DMS 273 (cell line): ENCODE measurements around the gene PLCL1.
A peak's percentile ranks its signal among the peaks of the same experiment; 100 is the strongest.

Experiments used
- DNase-seq: peaks from one replicate; lab custom pipeline; 2025; ENCODE audit not compliant: unreplicated experiment; lab: John Stamatoyannopoulos, UW

The PLCL1 gene

DNA sequence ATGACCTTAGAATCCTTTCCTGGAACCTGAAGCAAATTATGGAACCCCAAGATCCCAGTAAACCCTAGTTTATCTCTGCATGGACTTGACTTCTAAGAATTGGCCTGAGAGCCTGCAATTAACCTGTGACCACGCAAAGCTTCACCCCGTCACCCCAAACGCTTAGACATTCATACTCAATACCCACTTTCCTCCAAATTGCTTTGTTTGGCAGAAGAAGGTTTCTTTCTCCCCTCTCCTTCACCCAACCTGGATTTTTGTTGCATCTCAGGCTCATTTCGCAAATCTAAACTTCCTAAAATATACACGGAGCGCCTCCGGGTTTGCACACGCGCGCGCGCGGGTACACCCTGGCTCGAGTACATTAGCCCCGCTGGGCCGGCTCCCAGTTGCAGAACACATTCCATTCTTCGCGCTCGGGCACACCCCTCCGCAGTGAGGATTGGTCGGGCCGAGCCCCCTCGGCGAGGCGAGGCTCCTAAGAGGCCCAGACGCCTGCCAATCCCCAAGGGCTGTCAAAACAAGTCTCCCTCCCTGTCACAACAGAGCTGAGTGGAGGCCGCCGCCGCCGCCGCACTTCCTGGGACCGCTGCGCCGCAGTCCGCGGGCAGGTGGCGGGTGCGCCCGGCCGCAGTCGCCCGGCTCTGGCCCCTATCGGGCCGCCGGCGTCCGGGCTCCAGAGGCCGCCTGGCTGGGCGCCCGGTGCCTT, at the start of gene PLCL1:
PLCL1 (plus strand) TSS at position 545 of the 709 bp plus-strand sequence.
- DNase-seq: peak; percentile 94

DNA sequence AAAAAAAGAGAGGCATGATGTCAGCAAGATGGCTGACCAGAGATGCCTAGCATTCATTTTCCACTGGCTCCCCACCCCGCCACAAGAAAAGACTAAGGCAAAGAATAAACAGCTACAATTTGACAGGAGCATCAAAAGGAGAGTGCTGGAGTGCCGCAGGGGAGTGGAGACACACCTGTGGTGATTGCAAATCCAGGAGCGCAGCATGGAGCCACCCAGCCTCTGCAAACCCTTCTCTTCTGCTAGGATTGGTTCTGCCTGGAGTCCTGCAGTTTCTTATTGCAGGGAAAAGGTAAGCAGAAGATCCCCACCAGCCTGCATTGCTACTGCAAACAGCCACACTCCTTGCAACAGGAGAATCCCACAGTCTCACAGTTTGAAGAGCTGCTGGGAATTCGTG, 45.4 kb upstream of the PLCL1 start:
- no peak for DNase-seq

DNA sequence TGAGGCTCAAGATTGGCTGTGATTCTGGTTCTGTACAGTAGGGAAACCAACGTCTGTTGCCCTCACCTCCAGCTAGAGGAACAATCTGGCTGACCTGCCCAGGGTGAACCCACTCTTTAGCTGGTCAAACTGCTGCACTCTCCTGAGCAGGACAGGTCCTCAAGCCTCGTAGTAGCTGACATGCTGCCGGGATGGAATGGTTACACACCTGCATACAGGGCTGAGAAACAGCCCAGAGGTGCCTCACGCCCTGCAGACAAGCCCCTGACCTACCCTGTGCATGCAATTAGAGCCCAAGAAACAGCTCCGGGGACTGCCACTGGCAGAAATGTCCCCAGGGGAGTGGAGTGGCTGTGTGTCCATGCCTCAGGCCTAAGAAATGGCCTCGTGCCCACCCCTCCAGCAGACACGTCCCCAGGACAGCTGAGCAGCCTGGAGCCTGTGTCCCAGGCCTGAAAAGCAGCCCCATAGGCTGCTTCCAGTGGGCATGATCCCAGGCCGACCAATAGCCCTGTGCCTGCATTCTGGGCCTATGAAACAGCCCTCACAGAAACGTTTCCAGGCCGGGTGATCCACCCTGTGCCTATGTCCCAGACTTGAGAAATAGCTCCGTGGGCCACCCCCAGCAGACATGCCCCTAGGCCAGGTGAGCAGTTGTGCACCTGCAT, 44.6 kb upstream of the PLCL1 start:
- no peak for DNase-seq

DNA sequence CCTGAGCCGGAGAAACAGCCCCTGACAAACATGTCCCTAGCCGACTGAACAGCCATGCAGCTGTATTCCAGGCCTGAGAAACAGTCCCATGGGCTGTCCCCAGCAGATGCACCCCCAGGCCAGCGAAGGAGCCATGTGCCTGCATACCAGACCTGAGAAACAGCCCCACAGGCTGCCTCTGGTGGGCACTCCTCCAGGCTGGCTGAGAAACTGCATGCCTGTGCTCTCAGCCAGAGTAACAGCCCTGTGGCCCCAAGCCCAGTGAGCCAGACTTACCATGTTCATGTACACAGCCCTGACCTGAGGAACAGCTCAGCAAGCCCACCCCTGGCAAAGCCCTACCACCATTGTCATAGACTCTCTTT, 44.1 kb upstream of the PLCL1 start:
- no peak for DNase-seq

DNA sequence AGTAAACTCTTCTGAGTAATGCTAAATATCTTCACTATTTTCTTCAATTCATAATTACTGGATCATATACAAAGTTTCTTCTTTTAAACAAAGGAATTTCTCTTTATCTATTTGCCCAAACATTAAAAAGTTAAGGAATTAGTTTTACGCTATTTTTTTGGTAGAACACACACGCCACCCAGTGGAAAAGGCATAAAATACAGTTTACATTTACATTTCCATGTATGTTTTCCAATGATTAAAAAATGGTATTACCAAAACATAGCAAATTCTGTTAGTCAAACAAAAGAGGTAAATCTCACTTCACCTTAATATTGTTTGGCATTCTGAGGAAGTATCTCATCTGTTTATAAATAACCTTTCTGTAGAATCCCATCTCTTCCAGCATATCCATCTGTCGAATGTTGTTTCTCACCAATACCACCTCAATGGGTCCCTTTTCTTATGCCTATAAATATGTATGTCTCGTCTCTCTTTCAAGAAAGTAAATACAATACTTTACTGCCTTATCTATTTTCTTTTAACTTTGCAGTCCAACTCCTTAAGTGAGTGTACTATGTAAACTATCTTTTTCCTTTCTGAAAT, 26.5 kb upstream of the PLCL1 start:
- DNase-seq: peak; percentile 65

DNA sequence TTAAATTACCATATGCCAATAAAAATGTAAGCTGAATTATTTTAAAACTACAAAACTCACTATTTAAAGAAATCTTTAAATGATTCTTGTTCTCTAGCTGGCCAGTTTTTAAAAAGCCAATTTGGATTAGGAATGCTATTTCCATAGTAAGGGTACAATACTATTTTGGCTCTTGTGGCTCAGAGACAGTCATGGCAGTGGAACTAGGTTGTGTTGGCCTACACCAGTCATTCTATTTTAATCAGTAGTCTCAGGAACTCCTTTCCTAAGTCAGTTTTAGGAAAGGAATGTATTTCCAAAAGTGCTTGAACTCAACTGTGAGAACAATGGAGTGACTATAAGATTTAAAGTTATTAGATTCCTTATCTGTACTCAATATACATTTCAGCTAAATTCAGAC, 25.1 kb upstream of the PLCL1 start:
- no peak for DNase-seq

DNA sequence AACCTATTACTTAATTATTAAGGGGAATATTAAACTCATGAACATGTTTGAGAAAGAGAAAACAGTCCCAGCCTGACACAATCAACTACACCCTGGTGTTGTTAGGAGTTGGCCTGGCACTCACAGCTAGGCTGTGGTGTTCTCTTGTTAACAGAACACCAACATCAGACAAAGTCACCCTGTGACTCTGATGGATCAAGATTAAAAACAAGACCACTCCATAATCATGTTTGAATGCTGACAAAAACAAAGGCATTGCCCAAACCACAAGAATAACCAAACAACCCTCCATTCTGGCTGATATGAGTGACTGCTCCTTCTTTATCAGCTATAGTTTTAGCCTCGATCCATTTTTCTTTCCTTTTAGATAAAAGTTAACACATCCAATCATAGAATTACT, 22.3 kb upstream of the PLCL1 start:
- DNase-seq: no peak

DNA sequence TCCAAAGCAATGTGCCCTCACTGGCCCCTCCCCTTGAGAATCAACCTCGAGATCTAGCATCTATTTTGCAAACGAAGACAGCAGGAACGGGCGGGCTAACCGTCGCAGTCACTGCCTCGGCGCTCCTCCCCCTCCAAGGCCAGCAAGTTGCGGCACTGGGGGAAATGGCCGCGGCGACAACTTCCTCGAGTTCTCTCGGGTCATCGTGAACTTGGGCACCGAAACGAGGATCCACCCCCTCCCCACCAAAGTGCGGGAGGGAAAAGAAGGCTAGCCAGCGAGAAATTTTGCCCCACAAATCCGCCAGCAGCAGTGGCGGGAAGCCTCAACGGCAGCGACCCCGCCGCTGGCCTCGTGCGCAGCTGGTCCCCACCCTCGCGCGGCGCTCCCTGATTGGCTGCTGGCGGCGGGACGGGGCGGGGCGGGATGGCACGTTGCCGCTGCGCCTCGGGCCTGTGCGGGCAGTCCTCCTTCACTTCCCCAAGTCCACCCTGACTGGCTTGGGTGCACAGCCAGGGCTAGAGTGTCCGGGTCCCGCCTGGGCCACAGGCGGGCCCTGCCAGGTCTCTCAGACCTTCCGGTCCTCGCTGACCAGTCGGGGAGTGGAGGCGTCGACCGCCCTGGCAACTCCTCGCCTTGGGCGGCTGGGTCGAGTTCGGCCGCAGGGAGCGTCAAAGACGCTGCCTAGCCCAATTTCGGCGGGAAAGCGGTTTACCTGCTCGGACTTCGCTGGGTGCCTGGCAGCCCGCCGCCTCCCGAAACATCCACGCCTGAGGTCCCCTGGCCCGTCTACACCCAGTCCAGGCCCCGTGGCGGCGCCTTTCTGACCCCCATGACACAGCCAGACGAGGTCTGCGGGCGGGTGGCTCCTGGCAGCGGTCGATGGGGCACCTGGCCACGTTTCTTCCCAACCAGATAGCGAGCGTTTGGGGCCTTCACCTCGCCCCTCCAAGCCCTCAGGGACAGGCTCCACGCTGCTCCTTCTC, 19.1 kb upstream of the PLCL1 start, which contains the start of gene BOLL:
BOLL (minus strand) TSS at position 364 of the 986 bp plus-strand sequence. CDS start 3,469 bp downstream, outside the sequence.
- no peak for DNase-seq

DNA sequence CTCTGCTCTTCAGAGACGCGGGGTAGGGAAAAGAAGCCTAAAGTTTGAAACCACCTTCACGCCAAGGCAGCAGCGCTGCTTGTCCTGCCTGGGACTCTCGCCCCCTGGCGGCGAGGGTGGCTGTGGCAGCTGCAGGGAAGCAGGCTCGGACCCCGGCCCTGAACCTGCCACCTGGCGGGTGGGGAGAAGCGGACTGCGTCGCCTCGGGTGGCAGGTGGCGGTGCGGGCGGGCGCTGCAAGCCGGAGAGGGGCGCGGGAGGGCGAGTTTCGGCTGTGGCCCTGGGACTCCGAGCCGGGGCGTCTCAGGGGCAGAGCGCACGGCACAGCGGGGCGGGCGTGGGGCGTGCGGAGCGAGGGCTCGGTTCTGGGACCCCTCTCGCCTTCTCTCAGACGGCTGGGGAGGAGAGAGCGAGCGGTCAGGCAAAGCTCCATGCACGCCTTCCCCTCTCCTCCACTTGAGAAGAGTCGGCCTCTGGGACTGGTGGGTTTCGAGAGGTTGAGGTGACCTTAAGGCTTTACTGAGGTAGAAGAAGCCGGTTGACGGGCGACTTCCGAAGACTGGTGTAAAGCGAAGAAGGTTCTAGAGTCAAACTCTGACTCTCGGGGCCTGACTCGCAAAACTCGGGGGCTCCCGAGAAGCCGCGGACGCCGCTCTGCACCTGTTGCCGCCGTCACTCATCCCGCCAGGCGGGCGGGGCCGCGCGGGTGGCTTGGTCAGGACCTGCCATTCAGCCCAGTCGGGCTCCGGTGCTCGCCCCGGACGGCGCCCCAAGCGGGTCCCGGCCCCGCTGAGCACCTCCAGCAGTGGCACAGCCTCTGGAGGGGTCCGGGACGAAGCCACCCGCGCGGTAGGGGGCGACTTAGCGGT, 18.1 kb upstream of the PLCL1 start:
- DNase-seq: peak; percentile 80

DNA sequence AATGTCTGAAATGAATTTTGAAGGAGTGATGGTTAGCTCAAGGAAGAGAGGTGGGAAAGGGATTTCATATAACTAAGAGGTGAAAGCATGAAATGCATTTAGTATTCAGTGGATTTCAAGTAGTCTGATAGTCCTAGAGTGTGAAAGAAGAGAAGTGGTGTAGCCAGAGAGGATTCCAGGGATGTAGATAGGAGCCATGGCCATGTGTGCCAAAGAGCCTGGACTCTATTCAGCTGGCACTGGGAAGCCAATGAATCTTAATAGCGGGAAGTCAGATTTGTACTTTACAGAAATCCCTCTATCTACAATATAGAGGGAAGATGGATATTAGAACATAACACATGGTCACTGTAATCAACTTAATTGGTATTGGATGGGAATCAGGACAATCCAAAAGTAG, 10.9 kb upstream of the PLCL1 start:
- no peak for DNase-seq

DNA sequence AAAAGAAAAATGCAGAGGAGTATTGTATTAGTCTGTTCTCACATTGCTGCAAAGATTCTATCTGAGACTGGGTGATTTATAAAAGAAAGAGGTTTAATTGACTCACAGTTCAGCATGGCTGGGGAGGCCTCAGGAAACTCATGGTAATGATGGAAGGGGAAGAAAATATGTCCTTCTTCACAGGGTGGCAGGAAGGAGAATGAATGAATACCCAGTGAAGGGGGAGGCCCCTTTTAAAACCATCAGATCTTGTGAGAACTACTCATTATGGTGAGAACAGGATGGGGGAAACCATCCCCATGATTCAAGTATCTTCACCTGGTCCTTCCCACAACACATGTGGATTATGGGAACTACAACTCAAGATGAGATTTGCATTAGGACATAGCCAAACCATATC, 9.1 kb upstream of the PLCL1 start:
- no peak for DNase-seq

DNA sequence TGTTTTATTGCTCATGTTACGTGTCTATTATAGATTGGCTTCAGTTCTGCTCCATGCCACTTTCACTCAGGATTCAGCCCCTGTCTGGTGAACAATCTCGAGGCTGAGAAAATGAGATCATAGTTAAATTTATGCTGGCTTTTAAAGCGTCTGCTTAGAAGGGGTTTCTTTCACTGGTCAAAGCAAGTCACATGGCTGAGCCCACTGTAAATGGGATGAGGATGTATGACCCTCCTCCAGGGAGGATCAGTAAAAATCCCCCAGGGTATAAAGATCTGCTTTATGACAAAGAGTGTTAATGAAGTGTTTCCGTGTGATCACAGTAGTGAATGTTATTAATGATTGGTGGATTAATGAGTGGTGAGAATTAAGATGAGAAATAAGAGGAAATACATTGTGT, 6.2 kb upstream of the PLCL1 start:
- DNase-seq: no peak

DNA sequence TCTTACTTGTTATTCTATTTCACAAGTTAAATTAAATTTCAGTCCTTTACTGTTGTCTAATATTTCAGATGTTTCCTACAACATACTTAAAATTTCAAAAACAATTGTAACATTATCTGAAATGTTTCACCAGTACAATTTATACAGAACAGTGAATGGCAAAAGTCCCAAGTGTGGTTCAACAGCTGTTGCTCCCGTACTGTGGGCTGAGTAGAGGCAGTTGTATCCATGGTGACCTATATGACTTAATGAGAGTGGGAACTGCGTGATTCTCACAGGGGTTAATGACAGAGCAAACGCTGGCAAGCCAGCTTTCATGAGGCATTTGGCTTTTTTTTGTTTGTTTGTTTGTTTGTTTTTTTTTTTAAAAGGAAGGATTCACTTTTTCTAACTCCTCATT, 5.3 kb upstream of the PLCL1 start:
- DNase-seq: peak; percentile 62

DNA sequence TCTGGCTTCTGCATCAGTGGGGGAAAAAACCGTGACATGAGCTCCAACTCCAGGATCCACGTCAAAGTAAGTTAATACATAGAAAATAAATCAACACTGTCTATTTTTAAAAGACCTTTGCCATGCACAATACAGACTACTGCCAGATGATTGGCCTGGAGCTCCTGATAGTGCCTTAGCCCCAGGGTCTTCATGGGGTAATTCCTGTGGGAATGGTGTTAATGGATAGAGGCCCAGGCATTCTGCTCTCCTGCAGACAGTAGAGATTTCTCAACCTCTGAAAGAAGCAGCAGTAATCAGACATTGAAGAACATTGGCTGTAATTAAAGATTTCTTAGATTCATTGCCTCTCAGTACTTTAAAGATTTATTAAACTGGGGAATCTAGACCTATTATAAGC, 4.3 kb upstream of the PLCL1 start:
- no peak for DNase-seq

DNA sequence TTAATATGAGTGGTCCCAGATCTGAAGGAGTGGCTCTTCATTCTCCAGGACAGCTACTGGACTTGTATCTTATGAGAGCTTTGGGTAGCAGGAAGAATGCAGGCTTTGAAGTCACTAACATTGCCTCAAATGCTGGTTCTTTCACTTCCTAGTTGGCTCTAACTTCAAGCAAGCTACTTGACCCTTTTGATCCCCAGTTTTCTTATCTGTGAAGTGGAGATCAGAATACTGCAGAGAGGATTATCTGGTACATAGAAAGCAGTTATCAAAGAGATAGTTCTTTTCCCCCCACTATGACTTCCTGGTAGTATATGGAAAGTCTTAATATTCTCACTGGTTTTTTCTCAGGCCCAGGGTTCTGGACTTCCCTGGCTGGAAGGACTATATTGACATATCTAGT, 3.4 kb upstream of the PLCL1 start:
- no peak for DNase-seq

DNA sequence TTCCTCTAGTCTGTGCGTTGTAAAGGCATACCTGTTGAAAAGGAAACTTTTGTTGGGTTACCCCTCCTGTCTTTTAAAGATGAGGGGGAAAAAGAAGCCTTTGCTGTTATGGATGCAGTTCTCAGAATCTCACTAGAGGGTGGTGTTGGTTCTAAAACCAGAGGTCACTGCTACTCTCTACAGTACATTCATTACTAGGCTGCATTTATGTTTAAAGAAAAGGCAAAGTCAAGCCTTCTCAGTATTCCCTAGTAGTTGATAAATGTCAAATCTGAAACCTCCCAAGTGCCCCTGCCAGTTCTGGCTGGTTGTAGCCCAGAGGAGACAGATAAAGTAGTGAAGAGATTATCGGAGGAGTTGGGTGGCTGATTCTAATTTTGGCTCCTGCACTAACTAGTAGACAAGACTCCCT, 1.4 kb upstream of the PLCL1 start:
- peak; percentile 69 for DNase-seq

DNA sequence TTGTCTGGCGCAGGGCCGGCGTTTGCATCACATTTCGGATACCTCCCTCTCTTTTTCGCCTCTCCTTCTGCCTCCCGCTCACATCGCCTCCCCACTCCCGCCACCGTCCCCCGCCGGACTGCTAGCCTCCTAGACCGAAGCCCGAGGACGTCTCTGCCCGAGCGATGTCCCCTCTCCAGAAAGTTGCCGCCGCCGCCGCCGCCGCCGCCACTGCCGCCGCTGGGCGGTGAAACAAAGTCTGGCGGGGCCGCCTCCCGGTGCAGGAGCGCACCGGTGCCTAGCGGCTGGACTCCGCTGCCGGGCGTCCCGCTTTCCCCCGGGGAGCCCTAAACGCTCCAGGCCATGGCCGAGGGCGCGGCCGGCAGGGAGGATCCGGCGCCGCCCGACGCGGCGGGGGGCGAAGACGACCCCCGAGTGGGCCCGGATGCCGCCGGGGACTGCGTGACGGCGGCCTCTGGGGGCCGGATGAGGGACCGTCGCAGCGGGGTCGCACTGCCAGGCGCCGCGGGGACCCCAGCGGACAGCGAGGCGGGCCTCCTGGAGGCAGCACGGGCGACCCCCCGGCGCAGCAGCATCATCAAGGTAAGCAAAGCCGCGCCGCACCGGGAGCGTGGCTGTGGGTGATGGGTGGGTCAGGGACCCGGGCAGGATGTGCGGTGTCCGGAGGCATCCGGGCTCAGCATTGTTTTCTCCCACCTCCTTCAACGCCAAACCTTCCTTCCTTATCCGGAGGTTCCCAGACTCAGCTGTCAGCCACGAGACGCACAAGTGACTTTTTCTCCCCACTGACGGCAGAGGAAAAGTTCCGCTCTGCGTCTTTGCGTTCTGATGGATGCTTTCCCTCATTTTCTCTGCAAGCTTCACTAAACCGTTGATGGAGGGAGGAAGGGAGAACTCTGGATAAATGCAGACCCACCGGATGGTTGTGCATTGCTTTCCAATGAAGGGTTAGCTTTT, 643 bp downstream of the PLCL1 start:
- DNase-seq: peak; percentile 55

DNA sequence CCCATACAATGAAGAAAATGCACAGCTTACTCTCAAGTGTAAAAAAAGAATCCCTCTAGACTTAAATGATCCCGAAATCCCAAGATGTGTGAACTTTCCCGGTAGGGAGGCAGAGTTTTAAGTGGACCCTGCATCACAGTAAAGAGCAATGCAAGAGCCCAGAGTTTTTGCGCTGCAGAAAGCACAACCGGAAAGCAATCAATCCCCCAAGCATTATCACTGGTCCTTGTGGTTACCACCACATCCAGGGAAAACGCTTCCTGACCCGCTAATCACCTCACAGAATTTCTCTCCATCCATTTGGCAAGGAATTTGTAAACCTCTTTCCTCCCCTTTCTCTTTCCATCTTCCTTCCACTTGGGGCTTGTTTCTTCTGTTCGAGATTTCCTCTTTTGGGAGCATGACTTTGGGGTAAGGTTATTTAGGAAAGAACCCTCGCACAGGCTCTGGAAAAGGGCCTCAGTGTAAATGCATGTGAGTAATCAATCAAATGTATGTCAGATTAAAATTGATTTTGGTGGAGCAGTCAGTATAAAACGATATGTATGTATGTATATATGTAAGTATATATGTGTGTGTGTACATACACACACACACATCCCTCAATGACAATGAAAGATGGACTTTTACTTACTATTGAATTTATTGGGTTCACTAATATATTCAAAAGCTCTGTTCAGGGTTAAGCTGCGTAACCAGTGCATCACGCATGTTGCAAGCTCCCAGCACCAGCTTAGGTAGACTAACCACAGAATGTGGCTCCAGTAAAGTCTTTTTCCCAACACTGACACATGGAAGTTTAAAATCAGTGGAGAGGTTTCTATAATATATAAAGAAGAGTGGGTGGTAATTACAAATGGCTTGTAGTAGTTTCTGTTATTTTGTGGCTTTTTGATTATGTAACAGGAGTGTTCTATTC, 1.6 kb downstream of the PLCL1 start:
- DNase-seq: no peak
